Stimulated activated CD4-positive, alpha-beta T cell treated with anti-CD3 and anti-CD28 coated beads, Interleukin-12 subunit alpha, Interleukin-12 subunit beta, amount 100 ng/mL, for 4 hours (primary cell): ENCODE data around the gene PPIF.
A peak's percentile ranks its signal among the peaks of the same experiment; 100 is the strongest.

ENCODE experiments used
- DNase-seq: peaks from one replicate; pipeline ENCODE4 v3.0.0-alpha.2; 2020

Gene PPIF

GRCh38 chr10:79314761-79315601 lies 32.3 kb upstream of the PPIF start:
- DNase-seq: no peak

GRCh38 chr10:79315602-79315920 lies 31.7 kb upstream of the PPIF start:
- no peak for DNase-seq

- no peak for DNase-seq
Observed at GRCh38 chr10:79316671-79317431, 30.4 kb upstream of the PPIF start.

DNA sequence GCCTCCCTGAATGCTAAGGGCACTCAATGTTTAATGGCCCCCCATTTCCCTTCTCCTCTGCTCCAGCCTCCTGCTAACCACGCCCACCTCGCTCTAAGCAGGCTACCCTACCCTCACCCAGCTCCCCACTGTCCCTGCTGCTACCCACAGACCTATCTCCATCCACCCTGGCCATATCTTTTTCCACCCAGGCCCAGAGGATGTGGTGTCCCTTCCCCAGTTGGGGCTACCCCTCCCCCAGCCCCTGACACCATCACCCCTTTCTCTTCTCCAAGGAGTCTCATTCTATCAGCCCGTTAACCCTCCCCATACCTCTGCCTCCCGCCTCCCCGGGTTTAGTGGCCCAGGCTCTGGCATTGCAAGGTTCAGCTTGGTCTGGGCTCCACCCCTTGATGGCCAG lies 28.9 kb upstream of the PPIF start:
- DNase-seq: no peak

GRCh38 chr10:79319115-79319771 lies 28.0 kb upstream of the PPIF start:
- DNase-seq: no peak

GRCh38 chr10:79320316-79320715 lies 27.0 kb upstream of the PPIF start:
- no peak for DNase-seq

DNA sequence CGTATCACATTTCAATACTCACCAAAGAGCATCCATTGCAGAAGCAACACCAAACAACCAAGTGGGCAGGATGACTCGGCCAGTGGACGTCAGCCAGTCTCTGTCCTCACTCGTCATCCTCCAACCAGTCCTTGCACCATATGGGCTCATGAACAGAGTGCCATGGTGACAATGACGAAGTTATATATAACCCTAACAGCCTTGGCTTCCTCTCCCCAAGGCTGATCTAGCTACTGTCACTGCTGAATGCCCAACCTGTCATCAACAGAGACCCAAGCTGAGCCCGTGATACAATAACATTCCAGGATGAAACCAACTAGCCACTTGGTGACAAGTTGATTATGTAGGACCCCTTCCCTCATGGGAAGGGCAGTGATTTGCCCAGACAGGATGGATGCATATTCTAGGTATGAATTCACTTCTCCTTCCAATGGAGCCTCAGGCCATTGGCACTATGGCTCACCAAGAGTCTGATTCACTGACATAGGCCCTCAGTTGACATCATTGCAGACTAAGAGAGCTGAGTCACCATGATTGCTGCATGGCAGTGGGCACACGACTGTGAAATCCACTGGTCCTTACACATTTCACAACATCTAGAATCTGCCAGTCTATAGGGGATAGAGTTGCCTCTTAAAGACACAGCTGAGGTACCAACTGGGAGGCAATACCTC lies 26.3 kb upstream of the PPIF start:
- no peak for DNase-seq

GRCh38 chr10:79321494-79321882 lies 25.8 kb upstream of the PPIF start:
- DNase-seq: no peak

GRCh38 chr10:79321951-79322350 lies 25.3 kb upstream of the PPIF start:
- DNase-seq: no peak

GRCh38 chr10:79322616-79323543 lies 24.4 kb upstream of the PPIF start:
- peak; percentile 59 for DNase-seq

DNA sequence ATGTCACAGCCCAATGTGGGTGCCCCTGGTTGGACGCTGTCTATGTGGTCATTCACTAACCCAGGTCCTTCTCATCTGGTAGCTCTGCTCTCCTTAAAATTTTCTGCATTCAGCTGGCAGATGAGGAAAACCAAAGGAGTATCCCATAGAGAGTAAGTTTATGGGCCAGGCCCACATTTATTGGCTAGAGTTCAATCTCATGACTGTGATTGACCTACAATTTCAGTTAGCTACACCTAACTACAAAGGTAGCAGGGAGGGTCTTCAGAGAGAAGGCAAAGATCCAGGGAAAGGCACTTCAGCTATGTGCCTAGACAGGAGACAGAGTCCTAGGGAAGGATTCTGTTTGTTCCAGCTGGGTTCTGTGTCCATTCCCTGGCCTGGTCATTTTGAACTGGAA lies 23.7 kb upstream of the PPIF start:
- DNase-seq: no peak

DNA sequence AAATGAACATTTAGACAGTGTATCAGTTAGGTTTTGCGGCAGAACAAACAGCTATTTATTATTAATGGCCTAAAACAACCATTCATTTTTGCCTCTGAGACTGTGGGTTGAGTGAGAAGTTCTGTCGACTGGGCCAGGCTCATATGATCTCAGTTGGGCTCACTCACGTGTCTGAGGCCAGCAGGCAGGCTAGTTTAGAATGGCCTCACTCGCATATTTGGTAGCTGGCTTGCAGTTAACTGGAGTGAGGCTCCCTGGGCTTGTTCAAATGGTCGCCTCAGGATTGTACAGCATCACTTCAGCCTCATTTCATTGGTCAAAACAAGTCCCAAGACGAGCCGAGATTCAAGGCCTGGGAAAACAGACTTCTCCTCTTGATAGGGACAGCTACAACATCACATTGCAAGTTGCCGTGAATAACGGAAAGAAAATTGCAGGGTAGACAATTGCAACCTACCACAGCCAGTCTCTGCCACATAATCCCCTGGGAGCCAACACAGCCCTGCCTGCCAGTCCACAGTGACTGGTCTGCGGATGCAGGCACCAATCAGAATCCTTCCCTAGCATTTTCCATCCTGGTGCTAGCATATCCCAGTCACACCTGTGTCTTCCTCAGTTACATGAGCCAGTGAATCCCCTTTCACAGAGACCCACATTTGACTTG lies 23.1 kb upstream of the PPIF start:
- DNase-seq: no peak

- DNase-seq: no peak
Observed at GRCh38 chr10:79326361-79327089, 20.7 kb upstream of the PPIF start.

DNA sequence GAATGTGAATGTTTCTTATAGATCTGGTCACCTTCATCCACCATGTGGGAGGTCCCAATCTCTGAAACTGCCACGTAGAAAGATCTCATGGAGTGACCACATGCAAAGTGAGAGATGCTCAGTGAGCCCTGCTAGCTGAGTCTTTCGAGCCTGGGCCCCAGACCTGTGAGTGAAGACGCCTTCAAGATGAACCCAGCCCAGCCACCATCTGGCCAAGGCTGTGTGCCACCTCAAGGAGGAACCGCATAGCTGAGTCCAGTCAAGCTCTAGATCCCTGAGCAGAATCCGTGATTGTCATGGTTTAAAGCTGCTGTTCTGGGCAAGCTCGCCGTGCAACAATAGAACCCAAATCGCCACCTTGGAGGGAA lies 20.2 kb upstream of the PPIF start:
- DNase-seq: no peak

DNA sequence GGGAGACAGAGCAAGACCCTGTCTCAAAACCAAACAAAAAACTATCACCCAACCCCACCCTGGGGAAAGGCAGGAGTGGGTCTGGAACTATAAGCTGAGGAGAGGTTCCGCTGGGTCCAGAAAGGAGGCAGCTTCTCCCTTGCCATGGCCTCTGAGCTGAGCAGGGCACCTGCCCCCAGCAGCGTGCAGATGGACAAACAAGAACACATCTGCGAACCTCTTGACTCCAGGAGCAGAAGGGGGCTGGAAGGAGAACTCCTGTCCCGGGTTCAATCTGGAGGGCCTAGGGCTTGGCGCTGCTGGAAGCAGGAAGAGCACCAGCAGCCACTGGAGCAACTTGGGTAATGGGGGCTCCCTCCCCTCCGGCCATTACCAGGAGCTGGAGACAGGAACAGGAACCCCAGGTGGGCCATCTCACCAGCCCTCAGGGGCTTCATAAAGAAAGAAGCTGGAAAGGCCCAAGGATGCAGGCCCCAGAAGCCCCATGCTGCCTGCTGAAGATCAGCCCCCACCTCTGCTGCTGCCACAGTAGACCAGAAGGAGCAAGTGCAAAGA lies 19.0 kb upstream of the PPIF start:
- no peak for DNase-seq

DNA sequence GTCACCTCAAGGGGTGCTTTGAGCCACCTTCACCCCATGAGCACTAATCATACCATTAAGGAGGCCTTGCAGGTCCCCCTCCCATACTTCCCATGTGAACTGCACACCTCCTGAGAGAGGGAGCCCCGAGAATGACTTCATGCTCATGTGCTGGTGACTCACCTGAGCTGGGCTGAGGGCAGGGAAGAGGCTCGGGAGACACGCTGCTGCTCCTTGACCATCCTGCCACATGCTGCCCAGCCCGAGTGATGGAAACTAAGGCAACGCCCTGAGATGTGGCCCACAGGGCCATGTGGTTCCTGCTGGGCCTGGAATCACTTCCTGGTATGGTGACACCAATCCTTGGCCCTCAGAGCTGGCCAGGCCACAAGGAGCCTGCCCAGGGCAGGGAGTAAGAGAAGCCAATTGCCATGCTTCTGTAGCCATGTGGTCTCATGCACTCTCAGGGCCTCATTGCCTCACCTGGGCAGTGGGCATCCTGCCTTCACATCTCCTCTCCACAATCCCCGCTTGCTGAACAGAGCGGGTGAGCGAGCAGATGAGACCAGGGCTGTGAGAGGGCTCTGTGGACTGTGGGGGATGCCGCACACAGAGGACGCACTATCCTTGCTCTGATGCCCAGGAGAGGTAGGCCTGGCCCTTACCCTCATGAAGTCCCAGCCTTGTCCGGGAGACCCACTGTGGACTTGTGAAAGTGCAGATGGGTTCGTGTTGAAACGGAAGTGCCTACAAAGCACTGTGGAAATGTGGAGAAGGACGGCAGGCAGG lies 18.3 kb upstream of the PPIF start:
- DNase-seq: no peak

GRCh38 chr10:79329529-79329928 lies 17.7 kb upstream of the PPIF start:
- no peak for DNase-seq

- DNase-seq: no peak
Observed at GRCh38 chr10:79331226-79331625, 16.0 kb upstream of the PPIF start.

- DNase-seq: peak; percentile 71
Observed at GRCh38 chr10:79331709-79332108, 15.6 kb upstream of the PPIF start.
